DOHH2 (cell line): ENCODE results near the gene GPR61.

Experiments used
- H3F3A ChIP-seq: fragments of 200-600 bp; sonication (generic), shearing (Covaris generic); 2 replicates; pipeline ENCODE4 v1.6.0; 2016; ENCODE audit warnings: antibody characterized with exemption, mild to moderate bottlenecking; ENCODE audit not compliant: control insufficient read depth, insufficient read depth
- H3K27ac ChIP-seq: fragments of 200-600 bp; sonication (generic); 2 replicates; pipeline ENCODE4 v1.5.1; 2014; ENCODE audit warnings: low read depth, mild to moderate bottlenecking, low read length, moderate library complexity
- H3K27me3 ChIP-seq: fragments of 200-600 bp; sonication (generic); 2 replicates; pipeline ENCODE4 v1.6.1; 2014; ENCODE audit warnings: mild to moderate bottlenecking, low read length, mixed read lengths; ENCODE audit not compliant: control insufficient read depth
- H3K36me3 ChIP-seq: fragments of 200-600 bp; sonication (generic); 2 replicates; pipeline ENCODE4 v1.6.1; 2014; ENCODE audit warnings: mild to moderate bottlenecking, low read length, moderate library complexity, mixed read lengths; ENCODE audit not compliant: control insufficient read depth
- H3K4me1 ChIP-seq: fragments of 200-600 bp; sonication (generic); 2 replicates; pipeline ENCODE4 v1.6.1; 2014; ENCODE audit warnings: mild to moderate bottlenecking, low read length, mixed read lengths; ENCODE audit not compliant: control insufficient read depth
- H3K4me2 ChIP-seq: fragments of 200-600 bp; sonication (generic); 2 replicates; pipeline ENCODE4 v1.6.0; 2014; ENCODE audit warnings: mild to moderate bottlenecking, low read length, moderate library complexity
- H3K4me3 ChIP-seq: fragments of 200-600 bp; sonication (generic); 2 replicates; pipeline ENCODE4 v1.5.1; 2014; ENCODE audit warnings: mild to moderate bottlenecking, low read length, mixed read lengths
- H3K79me2 ChIP-seq: fragments of 200-600 bp; sonication (generic); 2 replicates; pipeline ENCODE4 v1.6.1; 2014; ENCODE audit warnings: mild to moderate bottlenecking, low read length, mixed read lengths; ENCODE audit not compliant: control insufficient read depth
- H3K9me2 ChIP-seq: fragments of 200-600 bp; sonication (generic); replicated peaks from 2 replicates; pipeline ENCODE4 v1.6.1; 2014; ENCODE audit warnings: mild to moderate bottlenecking, low read length, mixed read lengths; ENCODE audit not compliant: control insufficient read depth
- H3K9me3 ChIP-seq: fragments of 200-600 bp; sonication (generic); 2 replicates; pipeline ENCODE4 v1.6.1; 2014; ENCODE audit warnings: antibody characterized with exemption, low read length, mixed read lengths; ENCODE audit not compliant: control insufficient read depth, insufficient read depth
- H4K20me1 ChIP-seq: fragments of 200-600 bp; sonication (generic); 2 replicates; pipeline ENCODE4 v1.6.0; 2014; ENCODE audit warnings: low read depth, mild to moderate bottlenecking, antibody characterized with exemption, low read length, moderate library complexity; ENCODE audit not compliant: control insufficient read depth, insufficient read depth
- CTCF ChIP-seq: fragments of 200-600 bp; sonication (generic); IDR thresholded peaks from one replicate; pipeline ENCODE4 v1.5.1; 2014; ENCODE audit warnings: antibody characterized with exemption, mild to moderate bottlenecking, low read depth, low read length; ENCODE audit not compliant: poor library complexity, severe bottlenecking
- EZH2phosphoT487 ChIP-seq: fragments of 200-600 bp; sonication (generic); IDR thresholded peaks from 2 replicates; pipeline ENCODE4 v1.6.1; 2017; ENCODE audit warnings: borderline replicate concordance, mild to moderate bottlenecking, antibody characterized with exemption, low read length, moderate library complexity, mixed read lengths

The GPR61 gene

GRCh38 chr1:109595531-109595930 is 55.9 kb downstream of the GPR61 start:
- Histone ChIP-seq H3K36me3 (peaks cover 33% of the 10 kb centered on the region), H3F3A (no peaks in the 10 kb centered on the region), H3K4me1 (no peaks in the 10 kb centered on the region), H3K9me2 (no peaks in the 10 kb centered on the region), H3K4me2 (no peak overlapping the region), H4K20me1 (no peaks in the 10 kb centered on the region), H3K4me3 (no peak overlapping the region), H3K79me2 (no peaks in the 10 kb centered on the region), H3K9me3 (no peaks in the 10 kb centered on the region), H3K27ac (no peak overlapping the region), H3K27me3 (no peaks in the 10 kb centered on the region)
- TF ChIP-seq CTCF (no peak), EZH2phosphoT487 (no peak)
